ENCODE data around the gene PAX8.

DNA sequence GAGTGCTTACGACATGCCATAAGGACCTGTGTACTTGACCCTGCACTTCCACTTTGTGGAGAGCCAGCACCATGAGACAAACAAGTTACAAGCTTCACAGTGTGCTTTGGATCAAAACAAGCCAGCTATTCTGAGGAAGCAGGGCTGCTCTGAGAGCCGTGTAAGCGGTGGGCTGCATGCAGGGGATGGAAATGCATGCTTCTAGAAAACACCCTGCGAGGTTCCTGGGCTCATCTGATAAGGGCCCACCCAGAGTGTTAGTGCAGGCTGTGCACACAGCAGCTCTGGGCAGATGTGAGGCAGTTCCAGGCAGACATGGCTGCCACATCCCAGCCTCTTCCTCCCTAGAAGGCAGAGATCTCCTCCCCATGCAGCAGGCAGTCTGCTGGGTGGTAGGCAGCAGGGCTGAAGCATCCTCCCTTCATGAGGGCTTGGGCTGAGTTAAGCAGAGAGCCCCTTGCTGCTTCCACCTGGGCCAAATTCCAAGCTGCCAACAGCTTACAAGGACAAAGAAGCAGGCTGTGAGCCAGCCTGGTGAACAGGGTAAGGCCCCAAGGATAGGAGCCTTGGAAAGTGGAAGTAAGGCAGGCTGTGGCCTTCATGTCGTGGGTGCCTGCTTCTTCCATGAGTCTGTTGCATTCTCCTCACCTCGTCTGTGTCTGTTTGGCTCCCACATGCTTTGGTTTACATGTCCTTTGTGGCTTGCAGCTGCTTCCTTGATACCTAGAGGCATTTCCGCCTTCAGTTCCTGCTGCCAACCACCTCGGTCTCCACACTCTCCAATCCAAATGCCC, 97.3 kb downstream of the PAX8 start:
- no peak for TF ChIP-seq ZNF8 (CRISPR knock-in tag; IDR thresholded peaks at IDR 0.05)
- TF ChIP-seq OSR1 (CRISPR knock-in tag; IDR thresholded peaks at IDR 0.05), result no peak
- TF ChIP-seq, protein P1, sequence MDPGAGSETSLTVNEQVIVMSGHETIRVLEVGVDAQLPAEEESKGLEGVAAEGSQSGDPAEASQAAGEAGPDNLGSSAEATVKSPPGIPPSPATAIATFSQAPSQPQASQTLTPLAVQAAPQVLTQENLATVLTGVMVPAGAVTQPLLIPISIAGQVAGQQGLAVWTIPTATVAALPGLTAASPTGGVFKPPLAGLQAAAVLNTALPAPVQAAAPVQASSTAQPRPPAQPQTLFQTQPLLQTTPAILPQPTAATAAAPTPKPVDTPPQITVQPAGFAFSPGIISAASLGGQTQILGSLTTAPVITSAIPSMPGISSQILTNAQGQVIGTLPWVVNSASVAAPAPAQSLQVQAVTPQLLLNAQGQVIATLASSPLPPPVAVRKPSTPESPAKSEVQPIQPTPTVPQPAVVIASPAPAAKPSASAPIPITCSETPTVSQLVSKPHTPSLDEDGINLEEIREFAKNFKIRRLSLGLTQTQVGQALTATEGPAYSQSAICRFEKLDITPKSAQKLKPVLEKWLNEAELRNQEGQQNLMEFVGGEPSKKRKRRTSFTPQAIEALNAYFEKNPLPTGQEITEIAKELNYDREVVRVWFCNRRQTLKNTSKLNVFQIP (CRISPR knock-in tag; IDR thresholded peaks at IDR 0.05; ENCODE audit: borderline replicate concordance, low read depth), result no peak
- no peak for TF ChIP-seq ZNF565 (CRISPR knock-in tag; conservative IDR thresholded peaks at IDR 0.05; ENCODE audit: low read depth)
- TF ChIP-seq TCF4 (CRISPR knock-in tag; IDR thresholded peaks at IDR 0.05; ENCODE audit: borderline replicate concordance), result no peak
- TF ChIP-seq, protein P2, sequence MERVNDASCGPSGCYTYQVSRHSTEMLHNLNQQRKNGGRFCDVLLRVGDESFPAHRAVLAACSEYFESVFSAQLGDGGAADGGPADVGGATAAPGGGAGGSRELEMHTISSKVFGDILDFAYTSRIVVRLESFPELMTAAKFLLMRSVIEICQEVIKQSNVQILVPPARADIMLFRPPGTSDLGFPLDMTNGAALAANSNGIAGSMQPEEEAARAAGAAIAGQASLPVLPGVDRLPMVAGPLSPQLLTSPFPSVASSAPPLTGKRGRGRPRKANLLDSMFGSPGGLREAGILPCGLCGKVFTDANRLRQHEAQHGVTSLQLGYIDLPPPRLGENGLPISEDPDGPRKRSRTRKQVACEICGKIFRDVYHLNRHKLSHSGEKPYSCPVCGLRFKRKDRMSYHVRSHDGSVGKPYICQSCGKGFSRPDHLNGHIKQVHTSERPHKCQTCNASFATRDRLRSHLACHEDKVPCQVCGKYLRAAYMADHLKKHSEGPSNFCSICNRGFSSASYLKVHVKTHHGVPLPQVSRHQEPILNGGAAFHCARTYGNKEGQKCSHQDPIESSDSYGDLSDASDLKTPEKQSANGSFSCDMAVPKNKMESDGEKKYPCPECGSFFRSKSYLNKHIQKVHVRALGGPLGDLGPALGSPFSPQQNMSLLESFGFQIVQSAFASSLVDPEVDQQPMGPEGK (CRISPR knock-in tag; IDR thresholded peaks at IDR 0.05; ENCODE audit: borderline replicate concordance), result no peak
- no peak for TF ChIP-seq ZFP3 (CRISPR knock-in tag; IDR thresholded peaks at IDR 0.05)
- TF ChIP-seq, protein P3, sequence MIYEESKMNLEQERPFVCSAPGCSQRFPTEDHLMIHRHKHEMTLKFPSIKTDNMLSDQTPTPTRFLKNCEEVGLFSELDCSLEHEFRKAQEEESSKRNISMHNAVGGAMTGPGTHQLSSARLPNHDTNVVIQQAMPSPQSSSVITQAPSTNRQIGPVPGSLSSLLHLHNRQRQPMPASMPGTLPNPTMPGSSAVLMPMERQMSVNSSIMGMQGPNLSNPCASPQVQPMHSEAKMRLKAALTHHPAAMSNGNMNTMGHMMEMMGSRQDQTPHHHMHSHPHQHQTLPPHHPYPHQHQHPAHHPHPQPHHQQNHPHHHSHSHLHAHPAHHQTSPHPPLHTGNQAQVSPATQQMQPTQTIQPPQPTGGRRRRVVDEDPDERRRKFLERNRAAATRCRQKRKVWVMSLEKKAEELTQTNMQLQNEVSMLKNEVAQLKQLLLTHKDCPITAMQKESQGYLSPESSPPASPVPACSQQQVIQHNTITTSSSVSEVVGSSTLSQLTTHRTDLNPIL (CRISPR knock-in tag; IDR thresholded peaks at IDR 0.05; ENCODE audit: low read depth), result no peak
- TF ChIP-seq PPARA (CRISPR knock-in tag; IDR thresholded peaks at IDR 0.05; ENCODE audit: borderline replicate concordance), result no peak
- no peak for TF ChIP-seq RARB (CRISPR knock-in tag; IDR thresholded peaks at IDR 0.05)
- TF ChIP-seq ARNTL (CRISPR knock-in tag; IDR thresholded peaks at IDR 0.05; ENCODE audit: borderline replicate concordance, low read depth), result no peak
- no peak for TF ChIP-seq TOX (CRISPR knock-in tag; IDR thresholded peaks at IDR 0.05; ENCODE audit: borderline replicate concordance)
